H1 (cell line): ENCODE measurements around the gene RGS5. TPM values are rescaled to one million over a fixed set of nuclear protein-coding genes. Genes with fewer than 3 reads are reported as not detected.
A peak's percentile ranks its signal among the peaks of the same experiment; 100 is the strongest.

Experiments used
- CTCF ChIA-PET: fragments of 300-600 bp; sonication (Branson Sonifier 250); formaldehyde crosslinking; loops from one replicate; lab custom pipeline; 2021; ENCODE audit not compliant: partially characterized antibody; lab: Charles Lee
- POLR2A ChIA-PET: fragments of 300-600 bp; sonication (Branson Sonifier 250); formaldehyde crosslinking; loops from one replicate; lab custom pipeline; 2021; ENCODE audit warnings: inconsistent platforms; ENCODE audit not compliant: partially characterized antibody; lab: Charles Lee
- DNase-seq, 2 experiments: peaks; one replicate each; pipeline versions ENCODE4 v3.0.0 to v3.0.0-alpha.2; 2010 to 2022; ENCODE audit warnings: low spot score in 2 of 2, low read depth in 1 of 2, mixed read lengths in 1 of 2
- FAIRE-seq: peaks from 2 replicates; lab custom pipeline; 2011; peaks lifted over from hg19 to GRCh38; lab: Jason Lieb, UNC
- H2AFZ ChIP-seq: 2 replicates; pipeline ENCODE4 v1.8.1; 2012; ENCODE audit warnings: low read length, inconsistent platforms
- H2AK5ac ChIP-seq: 2 replicates; pipeline ENCODE4 v1.6.1; 2013; ENCODE audit warnings: low read depth, low read length
- H2BK120ac ChIP-seq: replicated peaks from 2 replicates; pipeline ENCODE3; 2013; ENCODE audit warnings: low read depth, low read length, inconsistent platforms
- H2BK12ac ChIP-seq: 2 replicates; pipeline ENCODE4 v1.6.1; 2013; ENCODE audit warnings: low read depth, low read length
- H2BK15ac ChIP-seq: 2 replicates; pipeline ENCODE4 v1.6.1; 2013; ENCODE audit warnings: low read length
- H2BK20ac ChIP-seq: 2 replicates; pipeline ENCODE4 v1.6.1; 2013; ENCODE audit warnings: low read length
- H2BK5ac ChIP-seq: 2 replicates; pipeline ENCODE4 v1.6.1; 2013; ENCODE audit warnings: low read depth, low read length
- H3K14ac ChIP-seq: 2 replicates; pipeline ENCODE4 v1.6.1; 2013; ENCODE audit warnings: inconsistent platforms; ENCODE audit not compliant: insufficient read length
- H3K18ac ChIP-seq: 2 replicates; pipeline ENCODE4 v1.6.1; 2013; ENCODE audit warnings: low read length; ENCODE audit errors: extremely low read depth
- H3K23ac ChIP-seq: 2 replicates; pipeline ENCODE4 v1.6.1; 2013; ENCODE audit warnings: inconsistent platforms; ENCODE audit not compliant: insufficient read length
- H3K23me2 ChIP-seq: 2 replicates; pipeline ENCODE4 v1.6.1; 2013; ENCODE audit warnings: low read depth, low read length
- H3K27ac ChIP-seq: 2 replicates; pipeline ENCODE4 v1.6.1; 2011; ENCODE audit warnings: low read depth, low read length, inconsistent platforms
- H3K27me3 ChIP-seq, 4 experiments: replicated peaks in 1 of 4; 1 replicate in 1 of 4; 2 replicates in 3 of 4; pipeline versions ENCODE4 v1.6.1 to v1.8.1; 2011 to 2013; ENCODE audit warnings: low read length in 3 of 4, mild to moderate bottlenecking in 3 of 4, inconsistent platforms in 2 of 4, mixed read lengths in 2 of 4, moderate library complexity in 1 of 4; ENCODE audit not compliant: control insufficient read depth in 3 of 4, insufficient read depth in 3 of 4; ENCODE audit errors: extremely low read depth in 1 of 4
- H3K36me3 ChIP-seq, 4 experiments: 2 replicates each; pipeline versions ENCODE4 v1.6.1 to v1.8.1; 2011 to 2013; ENCODE audit warnings: mild to moderate bottlenecking in 4 of 4, low read length in 3 of 4, moderate library complexity in 2 of 4, control low read depth in 1 of 4, inconsistent platforms in 1 of 4; ENCODE audit not compliant: insufficient read depth in 4 of 4, control insufficient read depth in 2 of 4
- H3K4ac ChIP-seq: replicated peaks from 2 replicates; pipeline ENCODE3; 2013; ENCODE audit warnings: low read length, low read depth, mixed read lengths, inconsistent platforms; ENCODE audit not compliant: insufficient read length
- H3K4me1 ChIP-seq, 4 experiments: replicated peaks in 1 of 4; 1 replicate in 1 of 4; 2 replicates in 3 of 4; pipeline versions ENCODE4 v1.6.1 to v1.8.1; 2011 to 2013; ENCODE audit warnings: low read length in 3 of 4, inconsistent platforms in 2 of 4, mixed read lengths in 1 of 4; ENCODE audit not compliant: insufficient read depth in 4 of 4, control insufficient read depth in 3 of 4
- H3K4me2 ChIP-seq, 2 experiments: 2 replicates each; pipeline versions ENCODE4 v1.6.1 to v1.8.1; 2011 to 2013; ENCODE audit warnings: low read depth in 2 of 2, low read length in 2 of 2, control low read depth in 1 of 2, inconsistent platforms in 1 of 2, mild to moderate bottlenecking in 1 of 2; ENCODE audit not compliant: insufficient read depth in 1 of 2
- H3K4me3 ChIP-seq, 4 experiments: fragments of 200-600, 300-600 bp in 1 of 4; sonication (generic), shearing (Covaris generic), sonication (Bioruptor Twin) in 1 of 4; 2 replicates each; pipeline versions ENCODE4 v1.5.1 to v1.8.1; 2011 to 2016; ENCODE audit warnings: low read length in 4 of 4, low read depth in 3 of 4, control low read depth in 2 of 4, inconsistent platforms in 2 of 4, mild to moderate bottlenecking in 2 of 4, mixed read lengths in 1 of 4, moderate library complexity in 1 of 4; ENCODE audit not compliant: insufficient read depth in 2 of 4; ENCODE audit errors: extremely low read depth in 1 of 4
- H3K56ac ChIP-seq: replicated peaks from 2 replicates; pipeline ENCODE3; 2013; ENCODE audit warnings: low read depth, mild to moderate bottlenecking, mixed read lengths, low read length, inconsistent platforms; ENCODE audit not compliant: insufficient read length
- H3K79me1 ChIP-seq: 2 replicates; pipeline ENCODE4 v1.6.1; 2013; ENCODE audit warnings: low read depth, low read length, control low read depth
- H3K79me2 ChIP-seq, 2 experiments: 2 replicates each; pipeline versions ENCODE4 v1.6.1 to v1.8.1; 2012 to 2013; ENCODE audit warnings: low read length in 2 of 2, mild to moderate bottlenecking in 2 of 2, inconsistent platforms in 1 of 2; ENCODE audit not compliant: insufficient read depth in 2 of 2, control insufficient read depth in 1 of 2
- H3K9ac ChIP-seq, 4 experiments: replicated peaks in 1 of 4; 1 replicate in 1 of 4; 2 replicates in 3 of 4; pipeline versions ENCODE4 v1.6.1 to v1.8.1; 2011 to 2013; ENCODE audit warnings: low read depth in 3 of 4, low read length in 3 of 4, control low read depth in 2 of 4, mild to moderate bottlenecking in 2 of 4, moderate library complexity in 2 of 4, inconsistent platforms in 1 of 4; ENCODE audit errors: extremely low read depth in 1 of 4
- H3K9me3 ChIP-seq, 2 experiments: 2 replicates each; pipeline versions ENCODE4 v1.6.1 to v1.8.1; 2012 to 2013; ENCODE audit warnings: mild to moderate bottlenecking in 2 of 2, moderate library complexity in 2 of 2, control low read depth in 1 of 2, inconsistent platforms in 1 of 2, low read depth in 1 of 2, low read length in 1 of 2, mixed read lengths in 1 of 2; ENCODE audit not compliant: insufficient read depth in 2 of 2
- H4K20me1 ChIP-seq, 2 experiments: replicated peaks in 1 of 2; 2 replicates each; pipeline versions ENCODE3 to v1.8.1; 2011 to 2013; ENCODE audit warnings: inconsistent platforms in 2 of 2, low read length in 2 of 2, mild to moderate bottlenecking in 1 of 2; ENCODE audit not compliant: insufficient read depth in 2 of 2, control insufficient read depth in 1 of 2
- H4K5ac ChIP-seq: 2 replicates; pipeline ENCODE4 v1.6.1; 2013; ENCODE audit warnings: low read length, low read depth, mixed read lengths, inconsistent platforms; ENCODE audit not compliant: insufficient read length
- H4K8ac ChIP-seq: 2 replicates; pipeline ENCODE4 v1.8.0; 2013; ENCODE audit warnings: mild to moderate bottlenecking, moderate library complexity, low read length, inconsistent platforms; ENCODE audit not compliant: insufficient read depth; ENCODE audit errors: extremely low read depth
- H4K91ac ChIP-seq: replicated peaks from 2 replicates; pipeline ENCODE3; 2013; ENCODE audit warnings: low read length, mixed read lengths, inconsistent platforms; ENCODE audit not compliant: insufficient read length
- WGBS, 2 experiments: shearing (Covaris generic) in 1 of 2; methylation state at CpG; one replicate each; pipeline versions ENCODE4 v1.1.6 to v1.1.7; 2013 to 2015; ENCODE audit warnings: low lambda C conversion rate in 2 of 2, mixed read lengths in 2 of 2, inconsistent platforms in 1 of 2, low coverage in 1 of 2, missing lambda C conversion rate in 1 of 2; ENCODE audit not compliant: insufficient replicate concordance in 2 of 2, insufficient coverage in 1 of 2, insufficient read length in 1 of 2; ENCODE audit errors: extremely low coverage in 1 of 2, missing lambda C conversion rate in 1 of 2; 5-methylcytosine and 5-hydroxymethylcytosine counted together
- polyA plus RNA-seq, 7 experiments: library from polyadenylated mRNA; depleted of rRNA in 3 of 7; stranded (reverse) in 5 of 7; unstranded in 2 of 7; fragments of >200 nt in 5 of 7; fragments of 200-250 nt in 2 of 7; gene quantifications; 1 replicate in 5 of 7; 2 replicates in 1 of 7; 4 replicates in 1 of 7; pipeline versions ENCODE4 v1.2.1 to v1.2.3, GENCODE V29; 2011 to 2013; ENCODE audit warnings: missing spikeins in 2 of 7, mixed read lengths in 2 of 7
- total RNA-seq: library from RNA; stranded (reverse); fragmentation: NEBNext Ultra II Directional; extraction: Animal tissue kit (Norgen Biotek cat#: 25700); gene quantifications from 2 replicates; pipeline ENCODE4 v1.2.1, GENCODE V29; 2021
- TF ChIP-seq, protein P1 (sequence below): IDR thresholded peaks from 2 replicates; pipeline ENCODE4 v1.6.1; 2012; ENCODE audit warnings: low read length, inconsistent platforms
- TF ChIP-seq, protein P2 (sequence below): IDR thresholded peaks from 2 replicates; pipeline ENCODE4 v1.6.1; 2012; ENCODE audit warnings: inconsistent platforms

Gene RGS5
- total and polyA plus RNA-seq, 2 of the 8 experiments (the other 6 are each of a cell fraction or from before 2014, with no cell fraction given), result 75.5 to 103 TPM

DNA sequence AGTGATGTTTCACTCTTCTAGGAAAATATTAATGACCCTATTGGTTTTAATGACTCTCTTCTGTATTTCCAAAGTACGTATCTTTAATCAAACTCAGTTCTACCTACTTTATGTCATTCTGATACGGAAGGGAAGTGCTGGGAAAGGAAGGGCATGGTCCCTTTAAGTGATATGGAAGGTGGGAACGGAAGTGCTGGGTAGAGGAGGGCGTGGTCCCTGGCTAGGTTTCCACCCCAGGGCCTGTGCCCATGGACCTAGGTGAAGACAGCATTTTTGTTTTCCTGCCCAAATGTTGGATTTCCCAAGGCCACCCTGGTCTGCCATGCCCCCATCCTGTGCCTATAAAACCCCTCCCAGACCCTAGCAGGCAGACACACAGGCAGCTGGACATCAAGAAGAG is 109.5 kb downstream of the RGS5 start:
- DNase-seq (no peak), FAIRE-seq (no peak)
- CTCF ChIA-PET, result interaction anchor here (1.2 to 1.7 kb wide), 2 partner anchors 21 to 214 kb away, joined by 3 to 7 read pairs; no protein-coding TSS in a partner anchor
- Histone ChIP-seq H4K5ac (no peak overlapping the region), H2BK5ac (no peak overlapping the region), H2AK5ac (no peak overlapping the region), H3K36me3 (no peaks in the 10 kb centered on the region), H3K4me2 (no peak overlapping the region), H3K18ac (no peak overlapping the region), H3K9ac (no peak overlapping the region), H3K23ac (no peak overlapping the region), H3K4ac (no peak overlapping the region), H3K27ac (no peak overlapping the region), H2BK120ac (no peak overlapping the region), H3K9me3 (no peaks in the 10 kb centered on the region), H2AFZ (peak overlapping the region; percentile 53; the same call in 1 of the 2 replicates), H3K4me1 (no peaks in the 10 kb centered on the region; a peak in 1 of 7 replicates), H3K27me3 (no peaks in the 10 kb centered on the region), H4K8ac (no peak overlapping the region), H3K14ac (no peak overlapping the region), H3K4me3 (no peak overlapping the region), H3K79me2 (no peaks in the 10 kb centered on the region), H2BK12ac (no peak overlapping the region), H3K79me1 (no peaks in the 10 kb centered on the region), H3K56ac (no peak overlapping the region), H3K23me2 (no peaks in the 10 kb centered on the region), H4K91ac (no peak overlapping the region), H2BK20ac (no peak overlapping the region), H4K20me1 (no peaks in the 10 kb centered on the region), H2BK15ac (no peak overlapping the region)
- 96% methylated on average over 4 of the region's 4 CpGs; no CpG with 5 or more reads in 1 of the 2 experiments for WGBS, 2 experiments
- TF ChIP-seq, protein P1, sequence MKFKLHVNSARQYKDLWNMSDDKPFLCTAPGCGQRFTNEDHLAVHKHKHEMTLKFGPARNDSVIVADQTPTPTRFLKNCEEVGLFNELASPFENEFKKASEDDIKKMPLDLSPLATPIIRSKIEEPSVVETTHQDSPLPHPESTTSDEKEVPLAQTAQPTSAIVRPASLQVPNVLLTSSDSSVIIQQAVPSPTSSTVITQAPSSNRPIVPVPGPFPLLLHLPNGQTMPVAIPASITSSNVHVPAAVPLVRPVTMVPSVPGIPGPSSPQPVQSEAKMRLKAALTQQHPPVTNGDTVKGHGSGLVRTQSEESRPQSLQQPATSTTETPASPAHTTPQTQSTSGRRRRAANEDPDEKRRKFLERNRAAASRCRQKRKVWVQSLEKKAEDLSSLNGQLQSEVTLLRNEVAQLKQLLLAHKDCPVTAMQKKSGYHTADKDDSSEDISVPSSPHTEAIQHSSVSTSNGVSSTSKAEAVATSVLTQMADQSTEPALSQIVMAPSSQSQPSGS, result no peak
- TF ChIP-seq, protein P2, sequence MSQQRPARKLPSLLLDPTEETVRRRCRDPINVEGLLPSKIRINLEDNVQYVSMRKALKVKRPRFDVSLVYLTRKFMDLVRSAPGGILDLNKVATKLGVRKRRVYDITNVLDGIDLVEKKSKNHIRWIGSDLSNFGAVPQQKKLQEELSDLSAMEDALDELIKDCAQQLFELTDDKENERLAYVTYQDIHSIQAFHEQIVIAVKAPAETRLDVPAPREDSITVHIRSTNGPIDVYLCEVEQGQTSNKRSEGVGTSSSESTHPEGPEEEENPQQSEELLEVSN, result no peak
- POLR2A ChIA-PET, result no interaction called here
